HAP-1 (cell line): ENCODE data around the gene SIRT6.
"Not testable (repeated sequence)": the region's sequence is repeated elsewhere in the genome, so short reads cannot be mapped to it uniquely, and the experiment has no call there.

ENCODE experiments used
- DNase-seq, 2 experiments: peaks; one replicate each; pipeline ENCODE4 v3.0.0-alpha.2; 2016 to 2020; ENCODE audit warnings: low spot score in 2 of 2
- H3K27me3 ChIP-seq: fragments of 250-450 bp; sonication (Bioruptor Pico); 2 replicates; pipeline ENCODE4 v1.5.1; 2020; ENCODE audit warnings: low read depth, mild to moderate bottlenecking, moderate library complexity
- H3K36me3 ChIP-seq: fragments of 250-450 bp; sonication (Bioruptor Pico); replicated peaks from 2 replicates; pipeline ENCODE4 v1.5.1; 2020; ENCODE audit warnings: mild to moderate bottlenecking
- H3K4me1 ChIP-seq: fragments of 250-450 bp; sonication (Bioruptor Pico); 2 replicates; pipeline ENCODE4 v1.5.1; 2020; ENCODE audit warnings: mild to moderate bottlenecking
- H3K4me3 ChIP-seq: fragments of 250-450 bp; sonication (Bioruptor Pico); 2 replicates; pipeline ENCODE4 v1.5.1; 2020; ENCODE audit warnings: mild to moderate bottlenecking, moderate library complexity
- H3K9me3 ChIP-seq: fragments of 250-450 bp; sonication (Bioruptor Pico); 2 replicates; pipeline ENCODE4 v1.5.1; 2020; ENCODE audit warnings: mild to moderate bottlenecking, moderate library complexity
- in situ Hi-C: fragments of 300-500 bp; cut with MboI; formaldehyde crosslinking; loops from 3 replicates; pipeline ENCODE4 v1.14.3; 2020; ENCODE audit warnings: low sequenced_read_pairs, inconsistent platforms, mixed read lengths

Gene SIRT6

DNA sequence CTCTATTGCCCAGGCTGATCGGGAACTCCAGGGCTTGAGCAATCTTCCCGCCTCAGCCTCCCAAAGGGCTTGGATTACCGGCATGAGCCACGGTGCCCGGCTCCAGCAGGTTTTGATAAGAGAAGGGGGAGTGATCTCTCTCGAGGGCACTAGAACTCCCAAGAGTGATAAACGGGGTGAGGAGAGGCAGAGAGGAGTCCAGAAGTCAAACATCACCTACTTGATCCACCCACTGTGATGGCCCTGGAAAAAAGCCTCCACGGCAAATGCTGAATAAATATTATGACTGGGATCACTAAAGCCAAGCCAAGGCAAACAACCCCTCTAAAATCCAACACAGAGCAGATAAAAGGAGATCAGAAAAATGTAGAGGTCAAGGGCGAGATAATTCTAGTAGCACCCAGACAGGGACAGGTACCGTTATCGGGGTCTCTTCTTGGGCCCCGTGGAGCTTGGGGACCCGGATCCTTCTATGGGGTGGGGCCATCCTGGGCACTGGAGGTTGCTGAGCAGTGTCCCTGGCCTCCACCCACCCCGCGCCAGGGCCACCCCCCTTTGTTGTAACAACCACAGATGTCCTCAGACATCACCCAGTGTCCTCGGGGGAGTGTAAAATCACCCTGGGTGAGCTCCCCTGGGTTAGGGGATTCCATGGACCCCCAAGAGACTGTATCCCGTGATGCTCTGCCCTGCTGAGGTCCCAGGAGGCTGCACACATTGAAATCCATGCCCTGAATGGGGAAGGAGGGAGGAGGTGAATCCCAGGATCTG, 32.7 kb downstream of the SIRT6 start:
- DNase-seq = no peak
- Histone ChIP-seq H3K4me1 (no peaks in the 10 kb centered on the region), H3K4me3 (no peak overlapping the region), H3K9me3 (no peaks in the 10 kb centered on the region), H3K36me3 (no peaks in the 10 kb centered on the region), H3K27me3 (peaks cover 36% of the 10 kb centered on the region)
- in situ Hi-C loops = no loop called here

DNA sequence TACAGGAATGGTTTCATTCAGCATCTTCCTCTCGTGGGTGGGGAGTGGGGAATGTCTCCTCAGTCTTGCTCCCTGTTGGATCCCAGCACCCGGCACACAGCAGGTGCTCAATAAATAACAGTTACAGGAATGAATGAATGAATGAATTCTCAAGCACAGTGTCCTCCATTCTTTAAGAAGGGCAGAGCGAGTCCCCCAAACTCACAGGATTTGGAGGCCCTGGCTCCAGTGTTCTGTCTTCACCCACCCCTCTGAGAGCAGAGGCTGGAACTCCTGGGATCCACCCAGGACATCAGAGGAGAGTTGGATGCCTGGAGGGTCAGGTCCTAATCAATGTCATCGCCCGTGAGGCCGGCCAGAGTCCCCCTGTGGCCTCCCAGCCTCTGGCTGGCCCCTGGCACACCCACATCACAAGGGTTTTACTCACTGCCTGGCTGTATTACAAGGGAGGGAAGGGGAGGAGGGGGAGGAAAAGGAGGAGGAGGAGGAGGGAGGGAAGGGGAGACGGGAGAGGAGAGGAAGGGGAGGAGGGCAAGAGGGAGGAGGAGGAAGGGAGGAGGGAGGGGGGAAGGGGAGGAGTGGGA, 37.6 kb downstream of the SIRT6 start:
- in situ Hi-C loops = no loop called here
- no peaks in the 10 kb centered on the region for H3K9me3 ChIP-seq
- no peak overlapping the region for H3K4me3 ChIP-seq
- DNase-seq = no peak
- H3K36me3 ChIP-seq = no peaks in the 10 kb centered on the region
- peaks cover 18% of the 10 kb centered on the region for H3K27me3 ChIP-seq
- H3K4me1 ChIP-seq = no peaks in the 10 kb centered on the region

DNA sequence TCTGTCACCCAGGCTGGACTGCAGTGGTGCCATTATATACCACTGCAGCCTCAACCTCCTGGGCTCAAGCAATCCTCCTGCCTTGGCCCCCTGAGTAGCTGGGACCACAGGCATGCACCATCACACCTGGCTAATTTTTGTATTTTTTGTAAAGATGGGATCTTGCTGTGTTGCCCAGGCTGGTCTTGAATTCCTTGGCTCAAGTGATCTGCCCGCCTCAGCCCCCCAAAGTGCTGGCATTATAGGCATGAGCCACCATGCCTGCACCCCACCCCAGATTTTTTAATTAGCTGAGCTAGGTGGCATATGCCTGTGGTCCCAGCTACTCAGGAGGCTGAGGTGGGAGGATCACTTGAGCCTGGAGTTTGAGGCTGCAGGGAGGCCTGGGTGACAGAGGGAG, 39.4 kb downstream of the SIRT6 start:
- H3K36me3 ChIP-seq, H3K4me1 ChIP-seq, H3K4me3 ChIP-seq, in situ Hi-C loops, DNase-seq, H3K9me3 ChIP-seq: not testable (repeated sequence)
- H3K27me3 ChIP-seq = peaks cover 16% of the 10 kb centered on the region

DNA sequence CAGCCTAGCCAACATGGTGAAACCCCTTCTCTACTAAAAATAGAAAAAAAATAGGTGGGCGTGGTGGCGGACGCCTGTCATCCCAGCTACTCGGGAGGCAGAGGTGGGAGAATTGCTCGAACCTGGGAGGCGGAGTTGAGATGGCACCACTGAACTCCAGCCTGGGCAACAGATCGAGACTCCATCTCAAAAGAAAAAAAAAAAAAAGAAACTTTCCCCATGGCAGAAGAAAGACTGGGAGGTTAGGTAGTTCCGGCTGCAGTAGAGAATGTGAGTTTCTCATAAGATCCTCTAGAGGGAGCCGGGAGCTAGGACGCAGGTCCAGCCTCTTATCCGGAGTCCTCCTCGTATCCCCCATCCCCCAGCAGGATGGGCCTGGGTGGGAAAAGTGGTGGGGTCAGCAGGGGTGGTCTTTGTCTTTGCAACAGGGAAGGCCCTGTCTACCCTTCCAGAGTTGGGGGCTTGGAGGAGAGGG, 42.1 kb downstream of the SIRT6 start:
- peak; percentile 76 to 80 for DNase-seq
- in situ Hi-C loops = no loop called here
- no peaks in the 10 kb centered on the region for H3K4me1 ChIP-seq
- H3K4me3 ChIP-seq = no peak overlapping the region
- peaks cover 4% of the 10 kb centered on the region; the same call in 1 of the 2 replicates for H3K27me3 ChIP-seq
- H3K36me3 ChIP-seq = no peaks in the 10 kb centered on the region
- H3K9me3 ChIP-seq = no peaks in the 10 kb centered on the region

DNA sequence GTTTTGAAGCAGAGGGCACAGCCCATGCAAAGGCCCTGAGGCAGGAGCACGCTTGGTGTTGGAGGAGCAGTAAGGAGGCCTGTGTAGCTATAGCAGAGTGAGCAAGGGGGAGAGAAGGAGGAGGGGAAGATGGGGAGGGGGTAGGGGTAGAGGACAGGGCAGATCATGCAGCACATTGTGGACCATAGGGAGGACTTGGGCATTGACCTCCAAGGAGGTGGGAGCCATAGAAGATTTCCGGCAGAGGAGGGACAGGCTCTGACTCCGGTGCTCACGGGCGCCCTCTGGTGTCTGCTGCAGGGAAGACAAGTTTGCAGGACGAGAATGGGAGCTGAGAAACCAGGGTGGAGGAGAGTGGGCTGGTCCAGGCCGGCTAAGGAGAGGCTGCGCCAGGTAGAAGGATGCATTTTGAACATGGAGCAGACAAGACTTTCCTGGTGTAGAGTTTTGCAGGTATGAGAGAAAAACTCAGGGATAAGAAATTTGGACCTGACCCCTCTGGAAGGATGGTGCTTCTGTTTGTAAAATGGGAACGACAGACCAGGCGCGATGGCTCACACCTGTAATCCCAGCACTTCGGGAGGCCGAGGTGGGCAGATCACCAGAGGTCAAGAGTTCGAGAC, 42.6 kb downstream of the SIRT6 start:
- Histone ChIP-seq H3K27me3 (peaks cover 3% of the 10 kb centered on the region; the same call in 1 of the 2 replicates), H3K9me3 (no peaks in the 10 kb centered on the region), H3K36me3 (no peaks in the 10 kb centered on the region), H3K4me1 (no peaks in the 10 kb centered on the region), H3K4me3 (no peak overlapping the region)
- in situ Hi-C loops = no loop called here
- peak; percentile 40 to 92 for DNase-seq

DNA sequence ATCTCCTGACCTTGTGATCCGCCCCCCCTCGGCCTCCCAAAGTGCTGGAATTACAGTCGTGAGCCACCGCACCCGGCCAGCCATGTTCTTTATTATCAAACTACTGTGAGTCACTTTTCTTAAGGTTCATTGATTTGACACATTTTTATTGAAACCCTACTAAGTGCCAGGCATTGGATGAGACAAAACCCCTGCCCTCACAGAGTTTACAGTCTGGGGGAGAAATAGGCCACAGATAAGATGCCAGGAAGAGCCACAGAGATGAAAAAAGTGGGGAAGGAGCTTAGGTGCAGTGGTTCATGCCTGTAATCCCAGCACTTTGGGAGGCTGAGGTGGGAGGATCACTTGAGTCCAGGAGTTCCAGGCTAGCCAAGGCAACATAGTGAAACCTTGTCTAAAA, 43.9 kb downstream of the SIRT6 start:
- DNase-seq = no peak
- in situ Hi-C loops = no loop called here
- Histone ChIP-seq H3K27me3 (no peaks in the 10 kb centered on the region), H3K36me3 (no peaks in the 10 kb centered on the region), H3K4me3 (no peak overlapping the region), H3K9me3 (no peaks in the 10 kb centered on the region), H3K4me1 (no peaks in the 10 kb centered on the region)

DNA sequence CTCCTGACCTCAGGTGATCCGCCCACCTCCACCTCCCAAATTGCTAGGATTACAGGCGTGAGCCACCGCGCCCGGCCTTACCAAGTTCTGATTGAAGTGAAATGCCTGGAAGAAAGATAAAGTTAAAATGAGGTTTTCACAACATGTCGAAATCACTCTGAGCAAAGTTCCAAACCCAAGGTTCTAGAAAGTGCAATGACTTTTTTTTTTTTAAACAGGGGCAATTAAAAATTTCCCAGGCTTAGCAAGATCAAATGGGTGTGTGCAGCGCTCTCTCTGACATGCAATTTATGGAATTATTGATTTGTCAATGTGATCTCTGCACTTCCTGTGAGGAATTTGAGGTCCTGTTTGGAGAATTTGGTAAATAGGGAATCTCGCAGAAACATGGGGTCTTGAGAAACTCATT, 45.7 kb downstream of the SIRT6 start:
- no peaks in the 10 kb centered on the region for H3K9me3 ChIP-seq
- no peak for DNase-seq
- H3K36me3 ChIP-seq = no peaks in the 10 kb centered on the region
- in situ Hi-C loops = no loop called here
- H3K27me3 ChIP-seq = no peaks in the 10 kb centered on the region
- H3K4me3 ChIP-seq = no peak overlapping the region
- H3K4me1 ChIP-seq = no peaks in the 10 kb centered on the region

DNA sequence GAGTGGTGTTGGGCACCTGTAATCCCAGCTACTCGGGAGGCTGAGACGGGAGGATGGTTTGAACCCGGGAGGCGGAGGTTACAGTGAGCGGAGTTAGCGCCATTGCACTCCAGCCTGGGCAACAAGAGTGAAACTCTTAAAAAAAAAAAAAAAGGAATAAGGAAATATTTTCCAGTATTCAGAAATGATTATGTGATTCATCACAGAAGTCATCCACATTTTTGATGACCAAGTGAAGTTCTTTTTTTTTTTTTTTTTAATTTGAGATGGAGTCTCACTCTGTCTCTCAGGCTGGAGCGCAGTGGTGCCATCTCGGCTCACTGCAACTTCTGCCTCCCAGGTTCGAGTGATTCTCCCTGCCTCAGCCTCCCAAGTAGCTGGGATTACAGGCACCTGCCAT, 47.0 kb downstream of the SIRT6 start:
- H3K36me3 ChIP-seq, H3K4me1 ChIP-seq, H3K4me3 ChIP-seq, DNase-seq, H3K27me3 ChIP-seq, in situ Hi-C loops, H3K9me3 ChIP-seq: not testable (repeated sequence)

DNA sequence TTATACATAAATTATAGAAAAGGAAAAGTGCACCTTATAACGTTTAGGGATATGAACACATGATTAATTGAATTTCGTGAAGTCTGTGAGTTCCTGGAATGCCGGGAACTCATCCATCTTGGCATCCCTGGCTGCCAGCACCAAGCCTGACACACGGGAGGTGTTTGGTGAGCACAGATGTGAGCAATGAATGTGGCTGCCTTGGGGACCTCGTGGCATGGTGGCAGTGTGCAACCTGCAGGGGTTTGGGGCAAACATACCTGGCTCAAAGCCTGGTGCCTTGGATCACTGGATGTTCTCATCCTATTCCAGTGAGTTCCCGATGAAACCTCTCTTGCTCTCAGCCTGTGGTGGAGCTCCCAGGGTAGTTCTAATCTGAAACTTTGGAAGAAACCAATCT, 48.0 kb downstream of the SIRT6 start:
- Histone ChIP-seq H3K27me3 (no peaks in the 10 kb centered on the region), H3K4me3 (no peak overlapping the region), H3K36me3 (no peaks in the 10 kb centered on the region), H3K9me3 (no peaks in the 10 kb centered on the region), H3K4me1 (peaks cover 9% of the 10 kb centered on the region)
- no peak for DNase-seq
- in situ Hi-C loops = no loop called here

DNA sequence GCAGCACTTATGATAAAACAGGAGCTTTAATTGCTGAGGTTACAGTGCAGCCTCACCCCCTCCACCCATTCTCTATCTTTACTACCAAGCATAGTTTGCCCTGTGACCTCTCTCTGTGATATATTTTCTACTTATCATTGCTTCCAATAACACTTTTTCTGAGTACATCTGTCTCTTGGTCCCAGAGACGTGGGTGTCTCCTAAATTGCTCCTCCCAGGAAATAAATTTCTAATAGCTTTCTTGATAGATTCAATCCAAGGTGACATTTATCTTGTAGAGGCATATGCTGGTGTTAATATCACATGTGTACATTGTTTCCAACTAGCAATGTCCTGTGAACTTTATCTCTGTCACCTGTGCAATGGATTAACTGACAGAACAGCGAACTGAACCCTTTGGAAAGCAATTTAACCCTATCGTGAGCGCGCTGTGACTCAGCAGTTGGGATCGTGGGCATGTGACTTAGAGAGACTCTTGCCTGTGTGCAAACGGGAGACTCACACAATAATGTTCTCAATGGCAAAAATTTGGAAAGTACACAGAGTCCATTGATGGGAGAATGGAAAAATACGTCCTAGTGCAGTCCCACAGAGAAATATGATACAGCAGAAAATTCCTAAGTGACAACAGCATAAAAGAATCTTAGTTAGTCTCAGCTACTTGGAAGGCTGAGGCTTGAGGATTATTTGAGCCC, 51.5 kb downstream of the SIRT6 start:
- Histone ChIP-seq H3K9me3 (no peaks in the 10 kb centered on the region), H3K27me3 (no peaks in the 10 kb centered on the region), H3K4me1 (peaks cover 9% of the 10 kb centered on the region), H3K4me3 (no peak overlapping the region), H3K36me3 (no peaks in the 10 kb centered on the region)
- peak; percentile 23 to 35 for DNase-seq
- in situ Hi-C loops = no loop called here

DNA sequence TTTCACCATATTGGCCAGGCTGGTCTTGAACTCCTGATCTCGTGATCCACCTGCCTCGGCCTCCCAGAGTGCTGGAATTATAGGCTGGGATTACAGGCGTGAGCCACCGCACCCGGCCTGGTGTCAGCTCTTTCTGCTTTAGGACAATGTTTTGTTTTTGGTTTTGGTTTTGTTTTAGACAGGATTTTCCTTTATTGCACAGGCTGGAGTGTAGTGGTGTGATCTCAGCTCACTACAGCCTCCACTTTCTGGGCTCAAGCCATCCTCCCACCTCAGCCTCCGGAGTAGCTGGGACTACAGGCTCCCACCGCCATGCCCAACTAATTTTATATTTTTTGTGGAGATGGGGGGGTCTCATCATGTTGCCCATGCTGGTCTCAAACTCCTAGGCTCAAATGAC, 53.3 kb downstream of the SIRT6 start:
- in situ Hi-C loops = not testable (repeated sequence)

DNA sequence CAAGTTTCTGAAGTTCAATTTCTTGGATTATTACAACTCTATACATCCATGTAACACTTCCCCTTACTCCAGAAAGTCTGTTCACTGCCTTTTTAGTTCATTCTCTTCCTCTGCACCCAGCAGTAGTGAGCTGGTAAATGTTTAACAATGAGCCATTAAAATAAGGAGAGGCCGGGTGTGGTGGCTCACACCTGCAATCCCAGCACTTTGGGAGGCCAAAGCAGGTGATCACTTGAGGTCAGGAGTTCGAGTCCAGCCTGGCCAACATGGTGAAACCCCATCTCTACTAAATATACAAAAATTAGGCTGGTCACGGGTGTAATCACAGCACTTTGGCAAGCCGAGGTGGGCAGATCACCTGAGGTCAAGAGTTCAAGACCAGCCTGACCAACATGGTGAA, 55.0 kb downstream of the SIRT6 start:
- H3K36me3 ChIP-seq, in situ Hi-C loops, H3K9me3 ChIP-seq, DNase-seq, H3K27me3 ChIP-seq, H3K4me3 ChIP-seq: not testable (repeated sequence)
- peaks cover 18% of the 10 kb centered on the region for H3K4me1 ChIP-seq

More for the DNA sequence above, 53.3 kb downstream of the SIRT6 start:
- peaks cover 14% of the 10 kb centered on the region for H3K4me1 ChIP-seq
- H3K4me3 ChIP-seq, DNase-seq, H3K27me3 ChIP-seq, H3K36me3 ChIP-seq, H3K9me3 ChIP-seq: not testable (repeated sequence)

DNA sequence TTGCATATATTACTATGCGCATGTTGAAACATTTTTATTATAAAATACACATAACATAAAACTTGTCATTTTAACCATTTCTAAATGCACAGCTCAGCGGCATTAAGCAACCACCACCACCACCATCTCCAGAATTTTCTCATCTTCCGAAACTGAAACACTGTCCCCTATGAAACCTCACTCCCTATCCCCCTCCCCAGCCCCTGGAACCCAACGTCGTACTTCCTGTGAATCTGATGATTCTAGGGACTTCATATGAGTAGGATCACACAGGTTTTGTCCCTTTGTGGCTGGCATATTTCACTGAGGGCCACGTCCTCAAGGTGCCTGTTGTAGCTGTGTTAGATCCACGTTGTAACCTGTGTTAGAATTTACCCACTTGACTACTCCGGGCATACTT, 57.7 kb downstream of the SIRT6 start:
- H3K4me1 ChIP-seq = peaks cover 10% of the 10 kb centered on the region
- no peak for DNase-seq
- no peaks in the 10 kb centered on the region for H3K9me3 ChIP-seq
- H3K27me3 ChIP-seq = no peaks in the 10 kb centered on the region
- in situ Hi-C loops = no loop called here
- peak overlapping the region; percentile 64 for H3K4me3 ChIP-seq
- H3K36me3 ChIP-seq = peaks cover 3% of the 10 kb centered on the region; the same call in 1 of the 2 replicates
